ENCODE data around the gene CCNG1.

- no peak for TF ChIP-seq ZC3H10 (CRISPR knock-in tag; IDR thresholded peaks at IDR 0.05)
- TF ChIP-seq, protein P1, sequence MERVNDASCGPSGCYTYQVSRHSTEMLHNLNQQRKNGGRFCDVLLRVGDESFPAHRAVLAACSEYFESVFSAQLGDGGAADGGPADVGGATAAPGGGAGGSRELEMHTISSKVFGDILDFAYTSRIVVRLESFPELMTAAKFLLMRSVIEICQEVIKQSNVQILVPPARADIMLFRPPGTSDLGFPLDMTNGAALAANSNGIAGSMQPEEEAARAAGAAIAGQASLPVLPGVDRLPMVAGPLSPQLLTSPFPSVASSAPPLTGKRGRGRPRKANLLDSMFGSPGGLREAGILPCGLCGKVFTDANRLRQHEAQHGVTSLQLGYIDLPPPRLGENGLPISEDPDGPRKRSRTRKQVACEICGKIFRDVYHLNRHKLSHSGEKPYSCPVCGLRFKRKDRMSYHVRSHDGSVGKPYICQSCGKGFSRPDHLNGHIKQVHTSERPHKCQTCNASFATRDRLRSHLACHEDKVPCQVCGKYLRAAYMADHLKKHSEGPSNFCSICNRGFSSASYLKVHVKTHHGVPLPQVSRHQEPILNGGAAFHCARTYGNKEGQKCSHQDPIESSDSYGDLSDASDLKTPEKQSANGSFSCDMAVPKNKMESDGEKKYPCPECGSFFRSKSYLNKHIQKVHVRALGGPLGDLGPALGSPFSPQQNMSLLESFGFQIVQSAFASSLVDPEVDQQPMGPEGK (CRISPR knock-in tag; IDR thresholded peaks at IDR 0.05; ENCODE audit: borderline replicate concordance): no peak
- TF ChIP-seq TCF4 (CRISPR knock-in tag; IDR thresholded peaks at IDR 0.05; ENCODE audit: borderline replicate concordance): no peak
- TF ChIP-seq, protein P2, sequence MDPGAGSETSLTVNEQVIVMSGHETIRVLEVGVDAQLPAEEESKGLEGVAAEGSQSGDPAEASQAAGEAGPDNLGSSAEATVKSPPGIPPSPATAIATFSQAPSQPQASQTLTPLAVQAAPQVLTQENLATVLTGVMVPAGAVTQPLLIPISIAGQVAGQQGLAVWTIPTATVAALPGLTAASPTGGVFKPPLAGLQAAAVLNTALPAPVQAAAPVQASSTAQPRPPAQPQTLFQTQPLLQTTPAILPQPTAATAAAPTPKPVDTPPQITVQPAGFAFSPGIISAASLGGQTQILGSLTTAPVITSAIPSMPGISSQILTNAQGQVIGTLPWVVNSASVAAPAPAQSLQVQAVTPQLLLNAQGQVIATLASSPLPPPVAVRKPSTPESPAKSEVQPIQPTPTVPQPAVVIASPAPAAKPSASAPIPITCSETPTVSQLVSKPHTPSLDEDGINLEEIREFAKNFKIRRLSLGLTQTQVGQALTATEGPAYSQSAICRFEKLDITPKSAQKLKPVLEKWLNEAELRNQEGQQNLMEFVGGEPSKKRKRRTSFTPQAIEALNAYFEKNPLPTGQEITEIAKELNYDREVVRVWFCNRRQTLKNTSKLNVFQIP (CRISPR knock-in tag; IDR thresholded peaks at IDR 0.05; ENCODE audit: borderline replicate concordance, low read depth): no peak
- no peak for TF ChIP-seq TSHZ2 (CRISPR knock-in tag; IDR thresholded peaks at IDR 0.05)
- no peak for TF ChIP-seq CSDC2 (CRISPR knock-in tag; IDR thresholded peaks at IDR 0.05)
- no peak for TF ChIP-seq GLIS3 (CRISPR knock-in tag; IDR thresholded peaks at IDR 0.05)
- TF ChIP-seq ZNF565 (CRISPR knock-in tag; conservative IDR thresholded peaks at IDR 0.05; ENCODE audit: low read depth): no peak
- no peak for TF ChIP-seq RARB (CRISPR knock-in tag; IDR thresholded peaks at IDR 0.05)
- no peak for TF ChIP-seq ZNF70 (CRISPR knock-in tag; IDR thresholded peaks at IDR 0.05)
Measured at GRCh38 chr5:163433271-163433670, 4.1 kb upstream of the CCNG1 start.
